NCI-H345 (cell line): Measurements from ENCODE around the gene BCAR3.
"Not testable (repeated sequence)": the region's sequence is repeated elsewhere in the genome, so short reads cannot be mapped to it uniquely, and the experiment has no call there.

Source experiments
- DNase-seq: peaks from one replicate; lab custom pipeline; 2025; lab: John Stamatoyannopoulos, UW

BCAR3 gene

GRCh38 chr1:93577536-93578432, 103.9 kb downstream of the BCAR3 start:
- DNase-seq, result no peak

- no peak for DNase-seq
Observed at GRCh38 chr1:93576746-93577145, 104.9 kb downstream of the BCAR3 start.

- DNase-seq, result peak; percentile 68
Observed at GRCh38 chr1:93576346-93576745, 105.3 kb downstream of the BCAR3 start.

- DNase-seq, result peak; percentile 59
Observed at GRCh38 chr1:93575621-93576284, 105.9 kb downstream of the BCAR3 start.

GRCh38 chr1:93574991-93575390, 106.6 kb downstream of the BCAR3 start:
- no peak for DNase-seq

GRCh38 chr1:93574511-93574910, 107.1 kb downstream of the BCAR3 start:
- DNase-seq, result no peak

- no peak for DNase-seq
Observed at GRCh38 chr1:93573940-93574469, 107.6 kb downstream of the BCAR3 start.

- DNase-seq, result no peak
Observed at GRCh38 chr1:93571623-93572310, 109.9 kb downstream of the BCAR3 start.

- DNase-seq, result no peak
Observed at GRCh38 chr1:93569489-93569888, 112.1 kb downstream of the BCAR3 start.

- no peak for DNase-seq
Observed at GRCh38 chr1:93567255-93567918, 114.2 kb downstream of the BCAR3 start.

GRCh38 chr1:93566227-93566626, 115.4 kb downstream of the BCAR3 start:
- no peak for DNase-seq

- DNase-seq, result no peak
Observed at GRCh38 chr1:93565496-93566206, 116.0 kb downstream of the BCAR3 start.

GRCh38 chr1:93559695-93560094, 121.9 kb downstream of the BCAR3 start:
- no peak for DNase-seq

- no peak for DNase-seq
Observed at GRCh38 chr1:93559045-93559444, 122.6 kb downstream of the BCAR3 start.

- peak; percentile 61 for DNase-seq
Observed at GRCh38 chr1:93556291-93556690, 125.3 kb downstream of the BCAR3 start.

- DNase-seq, result no peak
Observed at GRCh38 chr1:93554883-93555872, 126.5 kb downstream of the BCAR3 start.

- DNase-seq, result not testable (repeated sequence)
Observed at GRCh38 chr1:93553886-93554490, 127.6 kb downstream of the BCAR3 start.

GRCh38 chr1:93552741-93553455, 128.7 kb downstream of the BCAR3 start:
- DNase-seq, result peak; percentile 13

GRCh38 chr1:93549811-93550210, 131.8 kb downstream of the BCAR3 start:
- DNase-seq, result no peak
